ENCODE results near the gene NUAK2.

Gene NUAK2

GRCh38 chr1:205270764-205271163 lies 50.8 kb downstream of the NUAK2 start:
- DNase-seq: no peak

GRCh38 chr1:205270271-205270670 lies 51.3 kb downstream of the NUAK2 start:
- no peak for DNase-seq

GRCh38 chr1:205269711-205270110 lies 51.8 kb downstream of the NUAK2 start:
- DNase-seq: no peak

- DNase-seq: no peak
Measured at GRCh38 chr1:205268846-205269680, 52.5 kb downstream of the NUAK2 start.

- DNase-seq: no peak
Measured at GRCh38 chr1:205267306-205267902, 54.1 kb downstream of the NUAK2 start.

- no peak for DNase-seq
Measured at GRCh38 chr1:205266611-205267305, 54.8 kb downstream of the NUAK2 start.

- no peak for DNase-seq
Measured at GRCh38 chr1:205263580-205264190, 57.9 kb downstream of the NUAK2 start.

- DNase-seq: no peak
Measured at GRCh38 chr1:205262731-205263171, 58.8 kb downstream of the NUAK2 start.

GRCh38 chr1:205261946-205262691 lies 59.4 kb downstream of the NUAK2 start:
- no peak for DNase-seq

- DNase-seq: no peak
Measured at GRCh38 chr1:205260948-205261732, 60.4 kb downstream of the NUAK2 start.

- no peak for DNase-seq
Measured at GRCh38 chr1:205259998-205260397, 61.5 kb downstream of the NUAK2 start.

- no peak for DNase-seq
Measured at GRCh38 chr1:205259324-205259832, 62.2 kb downstream of the NUAK2 start.

GRCh38 chr1:205258719-205259118 lies 62.8 kb downstream of the NUAK2 start:
- no peak for DNase-seq

GRCh38 chr1:205258261-205258691 lies 63.3 kb downstream of the NUAK2 start:
- DNase-seq: no peak

GRCh38 chr1:205257735-205258134 lies 63.8 kb downstream of the NUAK2 start:
- DNase-seq: no peak

GRCh38 chr1:205256951-205257625 lies 64.5 kb downstream of the NUAK2 start:
- DNase-seq: no peak

GRCh38 chr1:205255941-205256780 lies 65.4 kb downstream of the NUAK2 start:
- peak; percentile 66 for DNase-seq

All from GOT3 (cell line).